Lower lobe of right lung (tissue), 2 donors: ENCODE data around the gene HIC1. TPM values are rescaled to one million over a fixed set of nuclear protein-coding genes. Genes with fewer than 3 reads are reported as not detected.

Source experiments
- ATAC-seq, 2 donors: fragments of 200-7000 bp; cut with Tn5 transposase; one replicate each; pipeline ENCODE4 v1.9.1; 2020 to 2022; ENCODE audit warnings: mild to moderate bottlenecking in 2 of 2, moderate library complexity in 2 of 2
- DNase-seq: peaks from one replicate; pipeline ENCODE4 v3.0.0-alpha.2; 2020
- H3K27ac ChIP-seq: fragments of 200-600 bp; one replicate; pipeline ENCODE4 v1.8.0; 2022
- H3K27me3 ChIP-seq: fragments of 200-600 bp; one replicate; pipeline ENCODE4 v1.8.0; 2022; ENCODE audit warnings: low read depth
- H3K36me3 ChIP-seq: fragments of 200-600 bp; one replicate; pipeline ENCODE4 v1.8.0; 2022; ENCODE audit warnings: mild to moderate bottlenecking
- H3K4me1 ChIP-seq: fragments of 200-600 bp; one replicate; pipeline ENCODE4 v1.8.0; 2022
- H3K4me3 ChIP-seq: fragments of 200-600 bp; one replicate; pipeline ENCODE4 v1.8.0; 2022; ENCODE audit warnings: mild to moderate bottlenecking
- H3K9me3 ChIP-seq: fragments of 200-600 bp; one replicate; pipeline ENCODE4 v1.8.0; 2022
- CTCF ChIP-seq: fragments of 200-600 bp; IDR thresholded peaks from one replicate; pipeline ENCODE4 v1.8.0; 2022; ENCODE audit warnings: antibody characterized with exemption, mild to moderate bottlenecking
- intact Hi-C: fragments of 100-400 bp; cut with DNase I; formaldehyde crosslinking; loops from one replicate; pipeline ENCODE4 v1.11.0; 2022
- total RNA-seq: library from RNA; stranded (reverse); fragmentation: NEBNext Ultra II Directional; extraction: Animal tissue kit (Norgen Biotek cat#: 25700); gene quantifications from one replicate; pipeline ENCODE4 v1.2.1, GENCODE V29; 2021
- donor health status: DM: no; HTN: yes; CAD: no; lungs with severe emphysema.

The HIC1 gene
- total RNA-seq, 1 donor from 2014 or later: 20.6 TPM

DNA sequence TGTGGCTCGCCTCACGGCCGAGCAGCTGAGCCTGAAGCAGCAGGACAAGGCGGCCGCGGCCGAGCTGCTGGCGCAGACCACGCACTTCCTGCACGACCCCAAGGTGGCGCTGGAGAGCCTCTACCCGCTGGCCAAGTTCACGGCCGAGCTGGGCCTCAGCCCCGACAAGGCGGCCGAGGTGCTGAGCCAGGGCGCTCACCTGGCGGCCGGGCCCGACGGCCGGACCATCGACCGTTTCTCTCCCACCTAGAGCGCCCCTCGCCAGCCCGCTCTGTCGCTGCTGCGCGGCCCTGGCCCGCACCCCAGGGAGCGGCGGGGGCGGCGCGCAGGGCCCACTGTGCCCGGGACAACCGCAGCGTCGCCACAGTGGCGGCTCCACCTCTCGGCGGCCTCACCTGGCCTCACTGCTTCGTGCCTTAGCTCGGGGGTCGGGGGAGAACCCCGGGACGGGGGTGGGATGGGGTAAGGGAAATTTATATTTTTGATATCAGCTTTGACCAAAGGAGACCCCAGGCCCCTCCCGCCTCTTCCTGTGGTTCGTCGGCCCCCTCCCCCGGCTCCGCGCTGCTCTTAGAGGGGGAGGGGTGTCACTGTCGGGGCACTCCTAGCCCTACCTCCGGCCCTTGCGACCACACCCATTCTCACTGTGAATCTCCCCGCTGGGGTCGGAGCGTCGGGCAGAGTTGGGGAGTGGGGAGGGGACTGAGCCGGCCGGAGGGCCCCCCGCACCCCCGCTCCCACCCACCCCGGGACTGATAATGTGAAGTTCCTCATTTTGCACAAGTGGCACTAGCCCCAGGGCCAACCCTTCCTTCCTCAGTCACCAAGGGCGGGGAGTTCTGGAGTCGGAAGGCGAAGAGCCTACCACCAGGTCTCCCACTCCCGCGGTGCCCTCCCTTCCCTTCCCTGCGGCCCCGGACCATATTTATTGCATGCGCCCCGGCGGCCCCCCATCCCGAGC is 4.0 kb downstream of the HIC1 start:
- peak; percentile 91 for DNase-seq
- intact Hi-C loops: loop anchor here (5.0 kb wide), 1 partner anchor 183 kb away; no protein-coding TSS in a partner anchor

GRCh38 chr17:2059547-2060384 is 4.9 kb downstream of the HIC1 start:
- no peak for ATAC-seq
- Histone ChIP-seq H3K9me3 (no peaks in the 10 kb centered on the region), H3K27ac (peak overlapping the region; percentile 87), H3K4me1 (peaks cover 78% of the 10 kb centered on the region), H3K27me3 (peaks cover 12% of the 10 kb centered on the region), H3K36me3 (peaks cover 41% of the 10 kb centered on the region), H3K4me3 (peak overlapping the region; percentile 44)
- no peak for DNase-seq
- no peak for TF ChIP-seq CTCF
- intact Hi-C loops: loop anchor here (5.0 kb wide), 1 partner anchor 183 kb away; no protein-coding TSS in a partner anchor

More for the DNA sequence above, 4.0 kb downstream of the HIC1 start:
- Histone ChIP-seq H3K27me3 (peaks cover 21% of the 10 kb centered on the region), H3K4me3 (peak overlapping the region; percentile 44), H3K36me3 (peaks cover 32% of the 10 kb centered on the region), H3K4me1 (peaks cover 79% of the 10 kb centered on the region), H3K27ac (peak overlapping the region; percentile 87), H3K9me3 (no peaks in the 10 kb centered on the region)
- peak; percentile 84 for TF ChIP-seq CTCF
- peak; percentile 73 to 77 for ATAC-seq

GRCh38 chr17:2060385-2060658 is 5.4 kb downstream of the HIC1 start:
- Histone ChIP-seq H3K27ac (peak overlapping the region; percentile 87), H3K27me3 (peaks cover 12% of the 10 kb centered on the region), H3K9me3 (no peaks in the 10 kb centered on the region), H3K4me3 (no peak overlapping the region), H3K36me3 (peaks cover 45% of the 10 kb centered on the region), H3K4me1 (peaks cover 78% of the 10 kb centered on the region)
- intact Hi-C loops: no loop called here
- no peak for DNase-seq
- TF ChIP-seq CTCF: no peak
- ATAC-seq: no peak

DNA sequence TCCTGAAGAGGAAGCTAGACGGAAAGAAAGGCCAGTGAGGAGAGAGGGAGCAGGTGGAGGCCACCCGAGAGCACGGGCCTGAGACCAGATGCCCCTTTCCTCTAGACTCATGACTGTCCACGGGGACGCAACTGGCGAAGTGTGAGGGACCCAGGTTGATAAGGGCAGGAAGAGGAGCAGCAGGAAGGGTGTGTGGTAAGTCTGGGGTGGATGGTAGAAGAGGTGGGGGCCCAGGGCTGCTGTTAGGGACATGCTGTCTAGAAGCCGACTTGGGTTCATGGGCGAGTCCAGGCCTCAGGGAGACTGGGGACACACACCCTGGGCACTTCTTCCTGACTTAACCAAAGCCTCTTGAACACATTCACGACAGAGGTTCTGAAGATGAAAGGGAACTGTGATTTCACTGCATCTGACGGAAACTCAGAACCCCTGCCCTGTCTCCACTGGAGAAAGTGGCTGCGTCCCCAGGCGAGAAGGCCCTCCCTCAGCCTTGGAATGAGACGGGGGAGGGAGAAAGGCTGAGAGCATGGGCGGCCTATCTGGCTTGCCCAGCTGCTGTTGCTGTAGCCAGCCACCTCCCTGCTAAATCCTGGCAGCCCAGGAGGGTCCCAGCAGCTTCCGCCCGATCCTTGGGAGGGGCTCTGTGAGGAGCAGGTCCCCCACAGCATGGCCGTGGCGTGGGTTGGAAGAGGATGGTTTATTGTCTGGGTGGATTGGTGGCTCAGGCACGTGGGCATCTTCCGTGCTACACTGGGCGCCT is 6.0 kb downstream of the HIC1 start:
- Histone ChIP-seq H3K27me3 (peaks cover 12% of the 10 kb centered on the region), H3K9me3 (no peaks in the 10 kb centered on the region), H3K4me1 (peaks cover 77% of the 10 kb centered on the region), H3K27ac (peak overlapping the region; percentile 87), H3K4me3 (no peak overlapping the region), H3K36me3 (peaks cover 50% of the 10 kb centered on the region)
- ATAC-seq (no peak), DNase-seq (no peak)
- no peak for TF ChIP-seq CTCF
- intact Hi-C loops: no loop called here

DNA sequence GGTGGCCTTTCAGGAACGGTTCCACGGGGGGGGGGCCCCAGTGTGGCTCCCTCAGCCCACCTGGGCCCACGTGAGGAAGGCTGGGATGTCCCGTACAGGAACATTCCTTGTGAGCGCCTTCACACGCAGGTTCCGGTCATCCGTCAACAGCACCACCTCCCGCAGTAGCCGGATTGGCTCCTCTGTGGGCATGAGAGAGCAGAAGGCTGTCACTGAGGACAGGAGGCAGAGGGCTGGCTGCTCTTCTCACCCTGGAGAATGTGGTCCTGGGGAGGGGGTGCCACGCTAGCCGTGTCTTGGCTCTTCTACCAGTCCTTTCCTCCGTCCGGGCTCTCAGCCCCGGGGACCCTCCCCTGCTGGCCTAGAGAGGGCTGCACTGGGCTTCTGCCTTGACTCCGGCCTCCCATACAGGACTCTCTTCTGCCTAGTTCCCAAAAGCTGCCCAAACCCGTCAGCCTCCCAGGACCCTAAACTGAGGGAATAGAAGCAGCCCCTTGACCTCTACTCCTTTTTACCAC is 6.6 kb downstream of the HIC1 start:
- H3K36me3 ChIP-seq: peaks cover 51% of the 10 kb centered on the region
- peaks cover 12% of the 10 kb centered on the region for H3K27me3 ChIP-seq
- DNase-seq: no peak
- peaks cover 72% of the 10 kb centered on the region for H3K4me1 ChIP-seq
- ATAC-seq: no peak
- peak overlapping the region; percentile 87 for H3K27ac ChIP-seq
- H3K4me3 ChIP-seq: no peak overlapping the region
- intact Hi-C loops: no loop called here
- no peaks in the 10 kb centered on the region for H3K9me3 ChIP-seq
- no peak for TF ChIP-seq CTCF
